Measurements from ENCODE around the gene MIB1. TPM values are rescaled to one million over a fixed set of nuclear protein-coding genes. Genes with fewer than 3 reads are reported as not detected.
"Not testable (repeated sequence)": the region's sequence is repeated elsewhere in the genome, so short reads cannot be mapped to it uniquely, and the experiment has no call there.

MIB1 gene
- total RNA-seq, 1 donor from 2014 or later, result 31.3 TPM

GRCh38 chr18:21777814-21778213, 37.2 kb downstream of the MIB1 start:
- no peak overlapping the region for H3K4me3 ChIP-seq
- DNase-seq (no peak), ATAC-seq (no peak)
- no peak for TF ChIP-seq CTCF (IDR thresholded peaks at IDR 0.05)
- intact Hi-C loops (cut with DNase I), result no loop called here
- no peak overlapping the region for H3K27ac ChIP-seq
- no peaks in the 10 kb centered on the region for H3K27me3 ChIP-seq
- no peaks in the 10 kb centered on the region for H3K9me3 ChIP-seq
- peaks cover 31% of the 10 kb centered on the region for H3K36me3 ChIP-seq
- H3K4me1 ChIP-seq, result no peaks in the 10 kb centered on the region

- ATAC-seq, result no peak
- peaks cover 46% of the 10 kb centered on the region for H3K36me3 ChIP-seq
- no peak overlapping the region for H3K27ac ChIP-seq
- no peak overlapping the region for H3K4me3 ChIP-seq
- H3K9me3 ChIP-seq, result no peaks in the 10 kb centered on the region
- H3K4me1 ChIP-seq, result no peaks in the 10 kb centered on the region
- H3K27me3 ChIP-seq, result no peaks in the 10 kb centered on the region
- intact Hi-C loops (cut with DNase I), result no loop called here
- TF ChIP-seq CTCF (IDR thresholded peaks at IDR 0.05), result no peak
- no peak for DNase-seq
Observed at GRCh38 chr18:21786526-21786925, 45.9 kb downstream of the MIB1 start.

GRCh38 chr18:21796089-21796488, 55.5 kb downstream of the MIB1 start:
- intact Hi-C loops (cut with DNase I); H3K4me1 ChIP-seq; H3K9me3 ChIP-seq; H3K36me3 ChIP-seq; H3K4me3 ChIP-seq; H3K27ac ChIP-seq; DNase-seq; H3K27me3 ChIP-seq; ATAC-seq: not testable (repeated sequence)

GRCh38 chr18:21798126-21798525, 57.5 kb downstream of the MIB1 start:
- ATAC-seq, result no peak
- peaks cover 4% of the 10 kb centered on the region for H3K36me3 ChIP-seq
- no peak for TF ChIP-seq CTCF (IDR thresholded peaks at IDR 0.05)
- no peaks in the 10 kb centered on the region for H3K27me3 ChIP-seq
- no peak for DNase-seq
- H3K9me3 ChIP-seq, result no peaks in the 10 kb centered on the region
- intact Hi-C loops (cut with DNase I), result no loop called here
- no peak overlapping the region for H3K27ac ChIP-seq
- H3K4me3 ChIP-seq, result no peak overlapping the region
- no peaks in the 10 kb centered on the region for H3K4me1 ChIP-seq

GRCh38 chr18:21799721-21800120, 59.1 kb downstream of the MIB1 start:
- intact Hi-C loops (cut with DNase I), result no loop called here
- TF ChIP-seq CTCF (IDR thresholded peaks at IDR 0.05), result no peak

GRCh38 chr18:21803495-21803894, 62.9 kb downstream of the MIB1 start:
- Histone ChIP-seq H3K9me3 (no peaks in the 10 kb centered on the region), H3K4me3 (no peak overlapping the region), H3K36me3 (peaks cover 20% of the 10 kb centered on the region), H3K27me3 (no peaks in the 10 kb centered on the region), H3K4me1 (no peaks in the 10 kb centered on the region), H3K27ac (no peak overlapping the region)
- intact Hi-C loops (cut with DNase I), result no loop called here
- ATAC-seq (no peak), DNase-seq (no peak)
- no peak for TF ChIP-seq CTCF (IDR thresholded peaks at IDR 0.05)

More at GRCh38 chr18:21799721-21800120, 59.1 kb downstream of the MIB1 start:
- DNase-seq (no peak), ATAC-seq (no peak)
- H3K36me3 ChIP-seq, result peaks cover 11% of the 10 kb centered on the region
- H3K27me3 ChIP-seq, result no peaks in the 10 kb centered on the region
- no peak overlapping the region for H3K27ac ChIP-seq
- no peak overlapping the region for H3K4me3 ChIP-seq
- H3K4me1 ChIP-seq, result no peaks in the 10 kb centered on the region
- H3K9me3 ChIP-seq, result no peaks in the 10 kb centered on the region

All from upper lobe of right lung (tissue), 1 donor.